GM23338 (cell line): ENCODE results near the gene TMEM63C. TPM values are rescaled to one million over a fixed set of nuclear protein-coding genes. Genes with fewer than 3 reads are reported as not detected.

Source experiments
- ATAC-seq: fragments of 200-7000 bp; cut with Tn5 transposase; 3 replicates; pipeline ENCODE4 v1.9.1; 2020
- DNase-seq: peaks from one replicate; pipeline ENCODE4 v3.0.0-alpha.2; 2015; ENCODE audit warnings: low spot score
- H2AFZ ChIP-seq: fragments of 200-600 bp; sonication (generic); 2 replicates; pipeline ENCODE4 v1.8.0; 2016; ENCODE audit warnings: antibody characterized with exemption, mild to moderate bottlenecking, moderate library complexity
- H3F3A ChIP-seq: fragments of 200-600 bp; sonication (generic); replicated peaks from 2 replicates; pipeline ENCODE4 v1.8.0; 2017; ENCODE audit warnings: antibody characterized with exemption, mixed run types, low read depth
- H3K27ac ChIP-seq: fragments of 200-600 bp; sonication (generic); 2 replicates; pipeline ENCODE4 v1.6.1; 2016; ENCODE audit warnings: low read depth
- H3K27me3 ChIP-seq: fragments of 200-600 bp; sonication (generic); 2 replicates; pipeline ENCODE4 v1.8.0; 2016; ENCODE audit warnings: mild to moderate bottlenecking, mixed run types, moderate library complexity; ENCODE audit not compliant: insufficient read depth
- H3K36me3 ChIP-seq: fragments of 200-600 bp; sonication (generic); 2 replicates; pipeline ENCODE4 v1.8.0; 2016; ENCODE audit warnings: mild to moderate bottlenecking; ENCODE audit not compliant: insufficient read depth
- H3K4me1 ChIP-seq: fragments of 200-600 bp; sonication (generic); 2 replicates; pipeline ENCODE4 v1.8.0; 2016; ENCODE audit warnings: mild to moderate bottlenecking, moderate library complexity; ENCODE audit not compliant: insufficient read depth
- H3K4me2 ChIP-seq: fragments of 200-600 bp; sonication (generic); 2 replicates; pipeline ENCODE4 v1.7.1; 2017; ENCODE audit warnings: mixed run types
- H3K4me3 ChIP-seq: fragments of 200-600 bp; sonication (generic); 2 replicates; pipeline ENCODE4 v1.6.1; 2016; ENCODE audit warnings: mixed run types
- H3K79me2 ChIP-seq: fragments of 200-600 bp; sonication (generic); replicated peaks from 2 replicates; pipeline ENCODE4 v1.8.0; 2017; ENCODE audit warnings: mild to moderate bottlenecking; ENCODE audit not compliant: insufficient read depth
- H3K9me2 ChIP-seq: fragments of 200-600 bp; sonication (generic); 2 replicates; pipeline ENCODE4 v1.8.0; 2017; ENCODE audit not compliant: insufficient read depth
- H4K20me1 ChIP-seq: fragments of 200-600 bp; sonication (generic); replicated peaks from 2 replicates; pipeline ENCODE4 v1.8.0; 2017; ENCODE audit warnings: mild to moderate bottlenecking; ENCODE audit not compliant: insufficient read depth
- H3K27ac Mint-ChIP-seq: 2 replicates; pipeline ENCODE4 v1.8.0; 2020; ENCODE audit warnings: inconsistent platforms, mild to moderate bottlenecking, moderate library complexity, mixed read lengths
- H3K27me3 Mint-ChIP-seq: 3 replicates; pipeline ENCODE4 v1.8.0; 2022; ENCODE audit warnings: low read depth, mild to moderate bottlenecking, moderate library complexity, mixed read lengths, inconsistent platforms; ENCODE audit not compliant: insufficient read depth, poor library complexity
- H3K36me3 Mint-ChIP-seq: 3 replicates; pipeline ENCODE4 v1.8.0; 2021; ENCODE audit warnings: low read depth, mild to moderate bottlenecking, inconsistent platforms, moderate library complexity, mixed read lengths
- H3K4me1 Mint-ChIP-seq: 3 replicates; pipeline ENCODE4 v1.8.0; 2020; ENCODE audit warnings: mild to moderate bottlenecking, inconsistent platforms, mixed read lengths
- H3K4me3 Mint-ChIP-seq: 3 replicates; pipeline ENCODE4 v1.8.0; 2021; ENCODE audit warnings: moderate library complexity, mild to moderate bottlenecking, inconsistent platforms, mixed read lengths
- H3K9me3 Mint-ChIP-seq: 3 replicates; pipeline ENCODE4 v1.8.0; 2020; ENCODE audit warnings: moderate library complexity, mild to moderate bottlenecking, inconsistent platforms, mixed read lengths
- CTCF ChIP-seq, 2 experiments: fragments of 200-600 bp in 1 of 2; sonication (generic) in 1 of 2; conservative IDR thresholded peaks; 2 replicates each; pipeline versions ENCODE4 v1.5.1 to v1.6.1; 2016 to 2017; ENCODE audit warnings: antibody characterized with exemption in 2 of 2, low read depth in 2 of 2, mild to moderate bottlenecking in 2 of 2, moderate library complexity in 1 of 2
- EZH2phosphoT487 ChIP-seq: fragments of 200-600 bp; sonication (generic); IDR thresholded peaks from one replicate; pipeline ENCODE4 v1.8.1; 2018; ENCODE audit warnings: antibody characterized with exemption; ENCODE audit not compliant: unreplicated experiment
- JUNB ChIP-seq: IDR thresholded peaks from one replicate; pipeline ENCODE4 v1.6.1; 2016; ENCODE audit warnings: antibody characterized with exemption; ENCODE audit not compliant: unreplicated experiment
- POLR2AphosphoS5 ChIP-seq: IDR thresholded peaks from 2 replicates; pipeline ENCODE4 v1.6.1; 2016; ENCODE audit warnings: antibody characterized with exemption, low read depth
- STAT1 ChIP-seq: IDR thresholded peaks from one replicate; pipeline ENCODE4 v1.6.1; 2016; ENCODE audit warnings: antibody characterized with exemption; ENCODE audit not compliant: unreplicated experiment
- ZNF331 ChIP-seq: fragments of 250-450 bp; sonication (Bioruptor Pico); IDR thresholded peaks from 2 replicates; pipeline ENCODE4 v1.5.0; 2020; ENCODE audit warnings: low read depth, mild to moderate bottlenecking, moderate library complexity
- polyA plus RNA-seq: library from polyadenylated mRNA; unstranded; fragments of >200 nt; fragmentation: Nextera tagmentation; extraction: Ambion mirVana; gene quantifications from 2 replicates; pipeline ENCODE4 v1.2.1, GENCODE V29; 2016
- total RNA-seq: library from RNA; depleted of rRNA; stranded (reverse); fragments of >200 nt; shearing (Covaris generic); gene quantifications from 2 replicates; pipeline ENCODE4 v1.2.3, GENCODE V29; 2014
- TF ChIP-seq, protein P1 (sequence below): IDR thresholded peaks from 2 replicates; pipeline ENCODE4 v1.6.1; 2016; ENCODE audit warnings: antibody characterized with exemption
- TF ChIP-seq, protein P2 (sequence below): IDR thresholded peaks from one replicate; pipeline ENCODE4 v1.6.1; 2018; ENCODE audit warnings: antibody characterized with exemption; ENCODE audit not compliant: unreplicated experiment

Gene TMEM63C
- total and polyA plus RNA-seq, 2 experiments from 2014 or later = 2.1 to 6.3 TPM

- TF ChIP-seq, protein P1, sequence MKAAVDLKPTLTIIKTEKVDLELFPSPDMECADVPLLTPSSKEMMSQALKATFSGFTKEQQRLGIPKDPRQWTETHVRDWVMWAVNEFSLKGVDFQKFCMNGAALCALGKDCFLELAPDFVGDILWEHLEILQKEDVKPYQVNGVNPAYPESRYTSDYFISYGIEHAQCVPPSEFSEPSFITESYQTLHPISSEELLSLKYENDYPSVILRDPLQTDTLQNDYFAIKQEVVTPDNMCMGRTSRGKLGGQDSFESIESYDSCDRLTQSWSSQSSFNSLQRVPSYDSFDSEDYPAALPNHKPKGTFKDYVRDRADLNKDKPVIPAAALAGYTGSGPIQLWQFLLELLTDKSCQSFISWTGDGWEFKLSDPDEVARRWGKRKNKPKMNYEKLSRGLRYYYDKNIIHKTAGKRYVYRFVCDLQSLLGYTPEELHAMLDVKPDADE = no peak
- TF ChIP-seq ZNF331 (CRISPR knock-in tag) = no peak
- TF ChIP-seq POLR2AphosphoS5 = no peak
- TF ChIP-seq EZH2phosphoT487 = no peak
- TF ChIP-seq STAT1 = no peak
- TF ChIP-seq, protein P2, sequence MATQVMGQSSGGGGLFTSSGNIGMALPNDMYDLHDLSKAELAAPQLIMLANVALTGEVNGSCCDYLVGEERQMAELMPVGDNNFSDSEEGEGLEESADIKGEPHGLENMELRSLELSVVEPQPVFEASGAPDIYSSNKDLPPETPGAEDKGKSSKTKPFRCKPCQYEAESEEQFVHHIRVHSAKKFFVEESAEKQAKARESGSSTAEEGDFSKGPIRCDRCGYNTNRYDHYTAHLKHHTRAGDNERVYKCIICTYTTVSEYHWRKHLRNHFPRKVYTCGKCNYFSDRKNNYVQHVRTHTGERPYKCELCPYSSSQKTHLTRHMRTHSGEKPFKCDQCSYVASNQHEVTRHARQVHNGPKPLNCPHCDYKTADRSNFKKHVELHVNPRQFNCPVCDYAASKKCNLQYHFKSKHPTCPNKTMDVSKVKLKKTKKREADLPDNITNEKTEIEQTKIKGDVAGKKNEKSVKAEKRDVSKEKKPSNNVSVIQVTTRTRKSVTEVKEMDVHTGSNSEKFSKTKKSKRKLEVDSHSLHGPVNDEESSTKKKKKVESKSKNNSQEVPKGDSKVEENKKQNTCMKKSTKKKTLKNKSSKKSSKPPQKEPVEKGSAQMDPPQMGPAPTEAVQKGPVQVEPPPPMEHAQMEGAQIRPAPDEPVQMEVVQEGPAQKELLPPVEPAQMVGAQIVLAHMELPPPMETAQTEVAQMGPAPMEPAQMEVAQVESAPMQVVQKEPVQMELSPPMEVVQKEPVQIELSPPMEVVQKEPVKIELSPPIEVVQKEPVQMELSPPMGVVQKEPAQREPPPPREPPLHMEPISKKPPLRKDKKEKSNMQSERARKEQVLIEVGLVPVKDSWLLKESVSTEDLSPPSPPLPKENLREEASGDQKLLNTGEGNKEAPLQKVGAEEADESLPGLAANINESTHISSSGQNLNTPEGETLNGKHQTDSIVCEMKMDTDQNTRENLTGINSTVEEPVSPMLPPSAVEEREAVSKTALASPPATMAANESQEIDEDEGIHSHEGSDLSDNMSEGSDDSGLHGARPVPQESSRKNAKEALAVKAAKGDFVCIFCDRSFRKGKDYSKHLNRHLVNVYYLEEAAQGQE = no peak
- no peak for TF ChIP-seq JUNB
- no peak for TF ChIP-seq CTCF (conservative IDR thresholded peaks at IDR 0.05; ENCODE audit: low read depth in 2 of 2)
Measured at GRCh38 chr14:77212097-77212870, 30.7 kb downstream of the TMEM63C start (continued).

DNA sequence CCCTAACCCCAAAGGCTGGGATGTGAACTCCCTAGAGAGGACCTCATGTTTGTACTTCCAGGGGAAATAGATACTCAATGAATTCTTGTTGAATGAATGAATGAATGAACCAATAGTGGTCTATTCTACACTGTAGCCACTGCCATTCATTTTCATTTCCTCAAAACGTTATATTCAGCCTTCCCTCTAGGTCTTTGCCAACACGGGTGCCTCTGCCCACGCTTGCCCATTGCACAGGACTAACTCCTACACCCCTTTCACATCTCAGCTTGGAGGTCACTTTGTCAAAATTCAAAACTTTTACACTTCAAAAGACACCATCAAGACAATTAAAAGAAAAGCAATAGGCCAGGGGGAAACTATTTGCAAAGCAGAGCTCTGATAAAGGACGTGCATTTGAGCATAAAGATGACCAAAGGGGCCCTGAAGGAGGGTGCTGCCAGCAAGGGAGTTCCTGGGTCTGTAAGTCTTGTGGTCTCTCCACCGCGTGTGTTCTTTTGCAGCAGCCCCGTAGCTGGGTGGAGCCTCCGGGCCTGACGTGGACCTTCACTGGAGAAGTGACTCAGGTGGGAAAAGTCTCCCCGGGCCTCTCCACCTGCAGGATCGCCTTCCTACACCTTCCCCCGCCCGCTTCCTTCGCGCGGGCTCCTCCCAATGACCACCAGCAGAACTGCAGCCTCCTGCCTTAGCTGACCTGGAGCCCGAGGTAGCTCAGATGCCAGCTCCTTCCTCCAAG, 31.5 kb downstream of the TMEM63C start:
- H4K20me1 ChIP-seq = no peaks in the 10 kb centered on the region; the same call in 1 of the 2 replicates
- H3K4me3 ChIP-seq = no peak overlapping the region
- H3K27ac Mint-ChIP-seq = no peak overlapping the region
- no peak overlapping the region for H2AFZ ChIP-seq
- 0 out of 2 replicates have a peak, but pooled peaks cover 4% of the 10 kb centered on the region for H3F3A ChIP-seq
- no peaks in the 10 kb centered on the region for H3K27me3 ChIP-seq
- peak; percentile 91 for DNase-seq
- H3K36me3 Mint-ChIP-seq = no peaks in the 10 kb centered on the region; the same call in 2 of the 3 replicates
- peaks cover 24% of the 10 kb centered on the region for H3K4me1 Mint-ChIP-seq
- peak; percentile 94 for ATAC-seq
- H3K79me2 ChIP-seq = no peaks in the 10 kb centered on the region
- no peaks in the 10 kb centered on the region for H3K9me3 Mint-ChIP-seq
- H3K9me2 ChIP-seq = no peaks in the 10 kb centered on the region
- H3K4me3 Mint-ChIP-seq = 0 out of 3 replicates have a peak overlapping the region, but pooled peaks have one; percentile 11
- H3K27me3 Mint-ChIP-seq = peaks cover 16% of the 10 kb centered on the region
- peak overlapping the region; percentile 57; the same call in 1 of the 2 replicates for H3K4me2 ChIP-seq
- H3K27ac ChIP-seq = no peak overlapping the region
- H3K36me3 ChIP-seq = no peaks in the 10 kb centered on the region
- peaks cover 8% of the 10 kb centered on the region for H3K4me1 ChIP-seq
- TF ChIP-seq, protein P1 = no peak
- peak; percentile 76 to 88 for TF ChIP-seq CTCF (conservative IDR thresholded peaks at IDR 0.05; ENCODE audit: low read depth in 2 of 2)
